Sigmoid colon (tissue), 7 donors: Measurements from ENCODE around the gene CD274. TPM values are rescaled to one million over a fixed set of nuclear protein-coding genes. Genes with fewer than 3 reads are reported as not detected.
A peak's percentile ranks its signal among the peaks of the same experiment; 100 is the strongest.

Experiments
- DNase-seq: peaks from one replicate; pipeline ENCODE4 v3.0.0-alpha.2; 2019
- H3K27ac ChIP-seq, 4 donors: fragments of 200-600 bp; sonication (generic); one replicate each; pipeline ENCODE4 v1.5.1; 2016 to 2019; ENCODE audit warnings: mild to moderate bottlenecking in 1 of 4
- H3K27me3 ChIP-seq, 3 donors: fragments of 200-600 bp; sonication (generic); one replicate each; pipeline ENCODE4 v1.5.1; 2019; ENCODE audit warnings: mild to moderate bottlenecking in 1 of 3
- H3K36me3 ChIP-seq, 4 donors: fragments of 200-600 bp; sonication (generic); one replicate each; pipeline ENCODE4 v1.5.1; 2016 to 2019
- H3K4me1 ChIP-seq, 4 donors: fragments of 200-600 bp; sonication (generic); one replicate each; pipeline ENCODE4 v1.5.1; 2017 to 2019
- H3K4me3 ChIP-seq, 4 donors: fragments of 200-600 bp; sonication (generic); one replicate each; pipeline ENCODE4 v1.5.1; 2017 to 2019; ENCODE audit warnings: mild to moderate bottlenecking in 2 of 4, moderate library complexity in 1 of 4
- H3K9me3 ChIP-seq, 4 donors: fragments of 200-600 bp in 3 of 4; sonication (generic) in 3 of 4; one replicate each; pipeline versions ENCODE4 v1.5.1 to v1.6.1; 2013 to 2019
- EP300 ChIP-seq, 4 donors: sonication (generic); formaldehyde crosslinking; IDR thresholded peaks; one replicate each; pipeline ENCODE4 v1.6.1; 2017; ENCODE audit warnings: antibody characterized with exemption in 4 of 4
- POLR2A ChIP-seq, 2 donors: fragments of 450-650 bp; IDR thresholded peaks; one replicate each; pipeline ENCODE4 v1.6.1; 2016; ENCODE audit warnings: antibody characterized with exemption in 2 of 2, mild to moderate bottlenecking in 2 of 2, moderate library complexity in 2 of 2
- POLR2AphosphoS5 ChIP-seq, 4 donors: sonication (generic); formaldehyde crosslinking; IDR thresholded peaks; one replicate each; pipeline ENCODE4 v1.6.1; 2017; ENCODE audit warnings: antibody characterized with exemption in 4 of 4
- WGBS, 2 donors: extraction: QIAGEN DNeasy Blood & Tissue Kit; methylation state at CpG; one replicate each; pipeline ENCODE4 v1.1.7; 2013; 5-methylcytosine and 5-hydroxymethylcytosine counted together
- intact Hi-C: fragments of 100-400 bp; cut with DNase I; formaldehyde crosslinking; loops from one replicate; pipeline ENCODE4 v1.15.1; 2023
- polyA plus RNA-seq, 3 donors: library from polyadenylated mRNA; stranded (reverse); fragments of 200-250 nt; gene quantifications; one replicate each; pipeline ENCODE4 v1.2.3, GENCODE V29; 2013
- total RNA-seq, 4 donors: library from RNA; depleted of rRNA; stranded (reverse); fragments of >200 nt; gene quantifications; one replicate each; pipeline ENCODE4 v1.1.0, GENCODE V29; 2016
- TF ChIP-seq, protein P1 (sequence below), 4 experiments: fragments of 450-650 bp in 3 of 4; fragments of 200-600 bp in 1 of 4; IDR thresholded peaks; one replicate each; pipeline ENCODE4 v1.5.1; 2016 to 2019; ENCODE audit warnings: antibody characterized with exemption in 4 of 4, mild to moderate bottlenecking in 3 of 4, moderate library complexity in 2 of 4
- donor health status: healthy with polysubstance abuse.
- donor health status: Bipolar disorder and iron deficiency.
- donor health status: healthy.

The CD274 gene
- total and polyA plus RNA-seq, 7 donors, result 0.68 to 8.9 (median 1.4) TPM

DNA sequence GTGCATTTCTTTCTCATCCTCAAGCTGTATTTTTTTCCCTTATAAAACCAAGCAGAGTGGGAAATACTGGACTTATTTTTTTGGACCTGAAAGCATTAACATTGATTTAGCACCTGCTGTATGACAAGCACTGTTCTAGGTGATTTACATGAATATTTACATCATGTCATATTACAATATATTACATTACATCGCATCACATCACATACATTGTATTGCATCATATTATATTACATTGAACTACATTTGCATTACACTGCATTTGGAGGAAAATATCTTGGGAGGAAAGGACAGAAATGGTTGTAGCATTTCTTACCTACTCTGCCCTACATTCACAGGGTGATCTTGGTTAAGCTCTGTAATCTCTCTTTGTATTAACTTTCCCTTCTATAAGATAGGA is 48.8 kb downstream of the CD274 start:
- DNase-seq, result no peak
- Histone ChIP-seq H3K4me3 (no peak overlapping the region), H3K4me1 (no peaks in the 10 kb centered on the region), H3K27me3 (no peaks in the 10 kb centered on the region), H3K9me3 (no peaks in the 10 kb centered on the region), H3K36me3 (no peaks in the 10 kb centered on the region), H3K27ac (no peak overlapping the region)
- TF ChIP-seq EP300 (IDR thresholded peaks at IDR 0.05) (no peak), POLR2AphosphoS5 (IDR thresholded peaks at IDR 0.05) (no peak), POLR2A (IDR thresholded peaks at IDR 0.05) (no peak)
- TF ChIP-seq, protein P1, sequence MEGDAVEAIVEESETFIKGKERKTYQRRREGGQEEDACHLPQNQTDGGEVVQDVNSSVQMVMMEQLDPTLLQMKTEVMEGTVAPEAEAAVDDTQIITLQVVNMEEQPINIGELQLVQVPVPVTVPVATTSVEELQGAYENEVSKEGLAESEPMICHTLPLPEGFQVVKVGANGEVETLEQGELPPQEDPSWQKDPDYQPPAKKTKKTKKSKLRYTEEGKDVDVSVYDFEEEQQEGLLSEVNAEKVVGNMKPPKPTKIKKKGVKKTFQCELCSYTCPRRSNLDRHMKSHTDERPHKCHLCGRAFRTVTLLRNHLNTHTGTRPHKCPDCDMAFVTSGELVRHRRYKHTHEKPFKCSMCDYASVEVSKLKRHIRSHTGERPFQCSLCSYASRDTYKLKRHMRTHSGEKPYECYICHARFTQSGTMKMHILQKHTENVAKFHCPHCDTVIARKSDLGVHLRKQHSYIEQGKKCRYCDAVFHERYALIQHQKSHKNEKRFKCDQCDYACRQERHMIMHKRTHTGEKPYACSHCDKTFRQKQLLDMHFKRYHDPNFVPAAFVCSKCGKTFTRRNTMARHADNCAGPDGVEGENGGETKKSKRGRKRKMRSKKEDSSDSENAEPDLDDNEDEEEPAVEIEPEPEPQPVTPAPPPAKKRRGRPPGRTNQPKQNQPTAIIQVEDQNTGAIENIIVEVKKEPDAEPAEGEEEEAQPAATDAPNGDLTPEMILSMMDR (IDR thresholded peaks at IDR 0.05), result no peak
- intact Hi-C loops, result no loop called here
- WGBS, 2 donors, result 96 to 98% methylated on average over 1 of the region's 1 CpG

DNA sequence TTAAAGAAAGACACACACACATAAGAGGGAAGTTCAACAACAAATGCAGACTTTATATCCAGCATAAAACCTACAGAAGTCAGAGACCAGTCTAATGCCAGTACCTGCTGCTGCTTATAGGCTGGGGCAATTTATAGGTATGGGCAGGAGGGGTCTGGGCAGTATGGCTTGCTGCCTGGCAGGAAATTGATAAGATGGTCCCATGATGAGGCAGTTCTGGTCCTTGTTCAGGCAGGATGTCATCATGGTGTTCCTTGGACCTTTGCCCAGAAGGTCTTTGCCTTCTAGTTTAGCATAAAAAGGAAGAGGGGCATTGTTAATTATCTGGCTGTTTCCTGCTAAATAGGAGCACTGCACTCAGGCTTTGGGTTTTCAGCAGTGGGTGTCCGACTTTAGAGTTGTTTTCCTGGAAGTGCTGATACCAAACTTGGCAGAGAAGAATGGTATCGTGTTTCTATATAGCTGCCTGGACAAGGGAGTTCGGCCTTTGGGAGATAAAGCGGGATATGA is 49.6 kb downstream of the CD274 start:
- no peak for DNase-seq
- H3K36me3 ChIP-seq, result no peaks in the 10 kb centered on the region
- WGBS, 2 donors, result 74 to 86% methylated on average over 4 of the region's 4 CpGs
- no peaks in the 10 kb centered on the region for H3K9me3 ChIP-seq
- H3K4me3 ChIP-seq, result no peak overlapping the region
- no peaks in the 10 kb centered on the region for H3K27me3 ChIP-seq
- TF ChIP-seq, protein P1 (IDR thresholded peaks at IDR 0.05), result no peak
- no peak for TF ChIP-seq POLR2A (IDR thresholded peaks at IDR 0.05)
- TF ChIP-seq POLR2AphosphoS5 (IDR thresholded peaks at IDR 0.05), result no peak
- no peak for TF ChIP-seq EP300 (IDR thresholded peaks at IDR 0.05)
- H3K4me1 ChIP-seq, result no peaks in the 10 kb centered on the region
- peak overlapping the region in 1 of 4 donors; percentile 29 for H3K27ac ChIP-seq
- intact Hi-C loops, result no loop called here

DNA sequence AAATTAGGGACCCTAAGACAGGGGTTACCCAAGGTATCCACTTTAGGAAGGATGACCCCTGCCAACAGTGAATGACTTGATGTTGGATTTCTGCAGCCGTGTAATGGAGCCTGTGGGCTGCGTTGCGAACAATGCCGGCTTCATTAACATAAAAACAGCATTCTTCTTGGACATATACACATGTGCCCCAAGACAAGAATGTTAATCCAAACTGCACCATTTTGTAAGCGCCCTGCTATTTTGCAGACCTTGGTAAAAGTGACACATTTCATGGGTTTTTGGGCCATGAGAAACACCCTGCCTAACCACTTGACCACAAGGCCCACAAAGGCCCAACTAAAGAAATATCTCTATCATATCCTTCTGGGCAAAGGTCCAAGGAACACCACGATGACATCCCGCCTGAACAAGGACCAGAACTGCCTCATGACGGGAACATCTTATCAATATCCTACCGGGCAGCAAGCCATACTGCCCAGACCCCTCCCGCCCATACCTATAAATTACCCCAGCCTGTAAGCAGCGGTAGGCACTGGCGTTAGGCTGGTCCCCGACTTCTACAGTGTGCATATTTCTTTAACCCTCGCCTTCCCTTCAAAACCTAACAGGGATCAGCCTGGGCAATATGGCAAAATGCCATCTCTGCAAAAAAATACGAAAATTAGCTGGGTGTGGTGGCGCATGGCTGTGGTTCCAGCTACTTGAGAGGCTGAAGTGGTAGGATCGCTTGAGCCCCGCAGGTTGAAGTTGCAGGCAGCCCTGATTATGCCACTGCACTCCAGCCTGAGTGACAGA is 50.3 kb downstream of the CD274 start:
- Histone ChIP-seq H3K27ac (peak overlapping the region in 1 of 4 donors; percentile 29), H3K9me3 (no peaks in the 10 kb centered on the region), H3K36me3 (no peaks in the 10 kb centered on the region), H3K27me3 (no peaks in the 10 kb centered on the region), H3K4me1 (no peaks in the 10 kb centered on the region), H3K4me3 (no peak overlapping the region)
- 51 to 63% methylated on average over 18 of the region's 18 CpGs for WGBS, 2 donors
- TF ChIP-seq, protein P1 (IDR thresholded peaks at IDR 0.05), result no peak
- no peak for TF ChIP-seq EP300 (IDR thresholded peaks at IDR 0.05)
- TF ChIP-seq POLR2AphosphoS5 (IDR thresholded peaks at IDR 0.05), result no peak
- TF ChIP-seq POLR2A (IDR thresholded peaks at IDR 0.05), result no peak
- no peak for DNase-seq
- intact Hi-C loops, result no loop called here

DNA sequence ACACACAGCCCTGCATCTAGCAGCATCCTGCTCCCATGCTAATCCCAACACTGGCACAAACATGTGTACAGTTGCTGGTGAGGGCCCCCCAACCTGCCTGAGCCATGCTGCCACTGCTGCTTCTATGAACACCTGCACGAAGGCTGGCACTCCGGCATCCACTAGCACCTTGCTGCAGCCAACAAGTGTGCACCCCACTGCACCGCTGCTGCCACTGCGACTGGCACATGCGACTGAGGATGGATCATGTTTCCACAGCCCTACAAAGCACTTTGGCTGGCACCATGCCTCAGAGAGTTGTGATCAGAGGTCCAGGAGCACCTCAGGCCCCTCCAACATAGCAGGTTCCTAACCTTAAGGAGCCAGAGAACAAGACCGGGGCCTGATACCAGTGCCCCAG is 52.2 kb downstream of the CD274 start:
- intact Hi-C loops, result no loop called here
- Histone ChIP-seq H3K27me3 (no peaks in the 10 kb centered on the region), H3K27ac (no peak overlapping the region), H3K9me3 (no peaks in the 10 kb centered on the region), H3K4me3 (no peak overlapping the region), H3K4me1 (no peaks in the 10 kb centered on the region), H3K36me3 (no peaks in the 10 kb centered on the region)
- 90 to 97% methylated on average over 6 of the region's 6 CpGs for WGBS, 2 donors
- TF ChIP-seq EP300 (IDR thresholded peaks at IDR 0.05) (no peak), POLR2AphosphoS5 (IDR thresholded peaks at IDR 0.05) (no peak), POLR2A (IDR thresholded peaks at IDR 0.05) (no peak)
- TF ChIP-seq, protein P1 (IDR thresholded peaks at IDR 0.05), result no peak
- DNase-seq, result no peak
